ENCODE results near the gene LYZL4.

The LYZL4 gene

GRCh38 chr3:42369832-42370231 lies 40.6 kb downstream of the LYZL4 start:
- DNase-seq = no peak

DNA sequence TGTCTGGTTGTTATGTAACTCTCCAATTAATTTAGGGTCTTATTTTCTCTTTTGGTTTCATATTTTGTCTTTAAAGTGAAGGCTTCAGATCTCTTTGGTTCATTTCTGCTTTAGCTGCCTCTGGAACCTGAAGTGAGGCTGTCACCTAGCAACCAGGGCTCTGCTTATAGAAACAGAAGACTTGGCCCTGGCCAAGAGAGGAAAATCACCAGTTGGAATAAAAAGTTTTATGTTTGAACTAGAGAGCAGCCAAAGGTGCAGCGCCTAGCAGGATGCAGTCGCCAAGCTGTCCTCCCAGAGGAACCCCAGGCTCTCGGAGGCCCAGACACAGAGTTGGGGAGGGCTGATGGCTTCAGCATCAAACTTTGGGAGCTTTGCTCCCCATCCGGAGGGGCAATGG lies 41.1 kb downstream of the LYZL4 start:
- peak; percentile 12 for DNase-seq

GRCh38 chr3:42368861-42369260 lies 41.5 kb downstream of the LYZL4 start:
- DNase-seq = no peak

DNA sequence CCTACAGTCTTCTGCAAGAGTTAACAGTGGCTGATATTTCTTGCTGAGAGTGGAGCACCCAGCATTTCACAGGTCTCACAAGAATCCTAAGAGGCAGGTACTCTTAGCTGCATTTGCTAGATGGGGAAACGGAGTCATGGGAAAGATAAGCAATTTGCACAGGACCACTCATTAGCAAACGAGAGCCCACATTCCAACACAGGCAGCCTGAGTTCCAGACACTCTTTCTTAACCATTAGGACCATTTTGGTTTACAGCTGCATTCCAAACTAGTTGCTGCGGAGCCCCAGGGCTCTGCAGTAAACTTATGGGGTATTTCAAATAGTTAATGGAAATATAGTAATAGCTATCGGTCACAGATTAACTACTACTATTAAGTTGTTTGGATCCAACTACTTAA lies 42.5 kb downstream of the LYZL4 start:
- DNase-seq = no peak

GRCh38 chr3:42366550-42366949 lies 43.9 kb downstream of the LYZL4 start:
- DNase-seq = no peak

DNA sequence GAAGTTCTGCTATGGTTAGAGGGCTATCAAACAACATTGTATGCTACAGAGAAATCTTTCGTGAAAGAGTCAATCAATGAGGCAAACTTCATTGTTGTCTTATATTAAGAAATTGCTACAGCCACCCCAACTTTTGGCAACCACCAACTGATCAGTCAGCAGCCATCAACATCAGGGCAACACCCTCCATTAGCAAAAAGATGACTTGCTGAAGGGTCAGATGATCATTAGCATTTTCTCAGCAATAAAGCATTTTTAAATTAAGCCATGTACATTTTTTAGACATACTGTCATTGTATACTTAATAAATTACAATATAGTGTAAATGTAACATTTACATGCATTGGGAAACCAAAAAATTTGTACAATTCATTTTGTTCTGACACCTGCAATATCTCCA lies 53.1 kb downstream of the LYZL4 start:
- no peak for DNase-seq

GRCh38 chr3:42355612-42356011 lies 54.8 kb downstream of the LYZL4 start:
- no peak for DNase-seq

DNA sequence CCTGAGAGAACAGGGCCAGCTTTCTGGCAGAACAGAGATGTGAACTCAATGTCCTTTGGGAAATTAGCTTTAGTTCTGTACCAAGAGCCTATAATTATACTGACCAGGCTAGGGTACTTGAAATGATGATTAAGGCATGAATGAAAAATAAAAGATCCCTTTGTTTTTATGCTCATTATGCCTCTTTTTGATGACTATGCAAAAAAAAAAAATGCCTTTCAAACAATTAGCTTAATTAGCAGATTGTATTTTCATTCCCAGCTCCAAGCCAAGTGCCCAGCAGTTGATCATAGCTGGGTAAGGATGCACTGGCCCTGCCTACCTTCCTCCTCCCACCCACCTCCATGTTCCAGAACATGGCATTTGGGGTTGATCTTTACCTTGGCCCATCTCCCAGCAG lies 56.8 kb downstream of the LYZL4 start:
- no peak for DNase-seq

DNA sequence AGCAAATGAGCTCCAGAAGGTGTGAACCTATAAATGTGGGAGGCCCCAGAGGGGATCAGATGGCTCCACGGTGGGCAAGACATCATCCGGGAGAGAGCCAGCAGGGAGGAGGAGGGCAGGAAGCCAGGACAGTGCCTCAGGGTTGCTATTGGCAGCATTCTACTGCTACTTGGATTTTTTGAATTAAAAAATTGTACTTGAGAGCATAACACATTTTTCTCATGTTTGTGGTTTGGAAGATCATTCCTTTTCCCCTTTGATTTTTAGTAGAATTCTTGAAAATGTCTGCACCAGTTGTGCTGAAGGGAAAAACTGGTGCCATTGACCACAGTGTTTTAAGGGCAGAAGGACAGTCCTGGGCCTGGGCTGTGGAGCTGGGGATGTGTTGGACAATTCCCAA lies 59.2 kb downstream of the LYZL4 start:
- no peak for DNase-seq

DNA sequence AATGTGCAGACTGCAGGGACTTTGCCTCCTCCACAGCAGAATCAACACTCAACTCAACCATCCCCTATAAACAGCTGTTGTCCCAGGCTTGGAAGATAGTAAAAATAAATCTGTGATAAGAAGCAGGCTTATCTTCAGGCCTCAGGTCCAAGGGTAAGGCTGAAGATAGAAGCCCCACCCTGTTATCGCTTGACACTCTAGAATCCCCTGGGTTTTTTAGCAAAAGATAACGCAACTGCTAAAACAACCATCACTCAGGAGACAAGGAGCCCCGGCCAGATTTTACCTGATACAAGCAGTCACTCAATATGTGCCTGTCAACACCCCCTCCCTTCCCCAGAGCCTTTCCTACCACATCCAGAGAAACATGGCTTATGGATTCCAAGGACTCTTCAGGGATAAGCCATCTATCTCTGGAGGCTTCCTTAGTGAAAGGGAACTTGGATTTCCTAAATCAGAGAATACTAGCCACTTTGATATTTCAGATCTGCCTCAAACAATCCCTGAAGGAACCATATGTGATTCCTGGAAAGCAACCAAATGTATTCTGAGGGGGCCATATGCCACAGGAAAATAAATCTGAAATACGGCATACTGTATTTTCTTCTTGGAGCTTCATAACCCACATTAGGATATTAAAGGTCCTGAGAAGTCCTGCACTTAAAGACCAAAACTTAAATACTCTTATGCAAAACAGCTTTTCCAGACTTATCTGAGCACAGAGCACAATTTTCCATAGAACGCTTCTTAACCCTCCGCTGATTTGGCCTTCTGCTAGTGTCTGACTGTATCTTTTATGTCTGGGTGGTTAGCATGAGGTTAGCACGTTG lies 60.4 kb downstream of the LYZL4 start:
- DNase-seq = no peak

- no peak for DNase-seq
These were observed 62.5 kb downstream of the LYZL4 start for GRCh38 chr3:42347928-42348327.

Data from NCI-H510A treated with DMSO at 0.1 percent for 48 hours (cell line).